MG63 (cell line): ENCODE measurements around the gene PIWIL1. TPM values are rescaled to one million over a fixed set of nuclear protein-coding genes. Genes with fewer than 3 reads are reported as not detected.

Experiments
- DNase-seq: peaks from one replicate; pipeline ENCODE4 v3.0.0-alpha.2; 2020
- H3K27me3 ChIP-seq: fragments of 250-450 bp; sonication (Bioruptor Pico); 2 replicates; pipeline ENCODE4 v1.5.1; 2020; ENCODE audit warnings: mild to moderate bottlenecking, moderate library complexity
- H3K36me3 ChIP-seq: fragments of 250-450 bp; sonication (Bioruptor Pico); 2 replicates; pipeline ENCODE4 v1.5.1; 2020; ENCODE audit warnings: mild to moderate bottlenecking, moderate library complexity
- H3K4me3 ChIP-seq: fragments of 250-450 bp; sonication (Bioruptor Pico); 2 replicates; pipeline ENCODE4 v1.5.1; 2020; ENCODE audit warnings: mild to moderate bottlenecking, moderate library complexity
- H3K9me3 ChIP-seq: fragments of 250-450 bp; sonication (Bioruptor Pico); 2 replicates; pipeline ENCODE4 v1.5.1; 2020; ENCODE audit warnings: mild to moderate bottlenecking, moderate library complexity
- total RNA-seq: library from RNA; depleted of rRNA; stranded (reverse); fragments of >200 nt; shearing (Covaris generic); gene quantifications from 2 replicates; pipeline ENCODE4 v1.2.3, GENCODE V29; 2014; ENCODE audit warnings: low replicate concordance; rRNA removed

Gene PIWIL1
- total RNA-seq: not detected in 2 replicates

- H3K4me3 ChIP-seq: no peak within 1 kb of the TSS
- DNase-seq: no peak
- H3K9me3 ChIP-seq: no peaks in the 10 kb centered on the region
- H3K27me3 ChIP-seq: peaks cover 3% of the 10 kb centered on the region; the same call in 1 of the 2 replicates
- no peaks in the 10 kb centered on the region for H3K36me3 ChIP-seq
These were observed at the start of gene PIWIL1 for GRCh38 chr12:130337488-130338303. TSS of gene PIWIL1 (plus strand) at chr12:130337887. CDS start at chr12:130342592, 4,705 bp downstream.

GRCh38 chr12:130288206-130288605 lies 49.5 kb upstream of the PIWIL1 start:
- DNase-seq: no peak
- Histone ChIP-seq H3K36me3 (no peaks in the 10 kb centered on the region), H3K9me3 (no peaks in the 10 kb centered on the region), H3K4me3 (no peak overlapping the region), H3K27me3 (no peaks in the 10 kb centered on the region)

- no peaks in the 10 kb centered on the region for H3K36me3 ChIP-seq
- no peak overlapping the region for H3K4me3 ChIP-seq
- no peak for DNase-seq
- H3K27me3 ChIP-seq: no peaks in the 10 kb centered on the region
- no peaks in the 10 kb centered on the region for H3K9me3 ChIP-seq
These were observed 49.0 kb upstream of the PIWIL1 start for GRCh38 chr12:130288691-130289090.

GRCh38 chr12:130290114-130290513 lies 47.6 kb upstream of the PIWIL1 start:
- no peak for DNase-seq
- H3K4me3 ChIP-seq: no peak overlapping the region

GRCh38 chr12:130298322-130299021 lies 39.2 kb upstream of the PIWIL1 start:
- no peaks in the 10 kb centered on the region for H3K27me3 ChIP-seq
- H3K9me3 ChIP-seq: no peaks in the 10 kb centered on the region
- no peaks in the 10 kb centered on the region for H3K36me3 ChIP-seq
- no peak for DNase-seq
- H3K4me3 ChIP-seq: no peak overlapping the region

More at GRCh38 chr12:130290114-130290513, 47.6 kb upstream of the PIWIL1 start:
- Histone ChIP-seq H3K9me3 (no peaks in the 10 kb centered on the region), H3K27me3 (no peaks in the 10 kb centered on the region), H3K36me3 (no peaks in the 10 kb centered on the region)

GRCh38 chr12:130299574-130299973 lies 38.1 kb upstream of the PIWIL1 start:
- H3K4me3 ChIP-seq: no peak overlapping the region
- H3K27me3 ChIP-seq: no peaks in the 10 kb centered on the region
- no peaks in the 10 kb centered on the region for H3K36me3 ChIP-seq
- DNase-seq: no peak
- H3K9me3 ChIP-seq: no peaks in the 10 kb centered on the region

GRCh38 chr12:130300090-130300489 lies 37.6 kb upstream of the PIWIL1 start:
- Histone ChIP-seq H3K36me3 (no peaks in the 10 kb centered on the region), H3K27me3 (no peaks in the 10 kb centered on the region), H3K4me3 (no peak overlapping the region), H3K9me3 (no peaks in the 10 kb centered on the region)
- no peak for DNase-seq

GRCh38 chr12:130300737-130301535 lies 36.8 kb upstream of the PIWIL1 start:
- DNase-seq: no peak
- Histone ChIP-seq H3K4me3 (no peak overlapping the region), H3K36me3 (no peaks in the 10 kb centered on the region), H3K9me3 (no peaks in the 10 kb centered on the region), H3K27me3 (no peaks in the 10 kb centered on the region)

GRCh38 chr12:130301559-130301958 lies 36.1 kb upstream of the PIWIL1 start:
- no peaks in the 10 kb centered on the region for H3K9me3 ChIP-seq

GRCh38 chr12:130303781-130304180 lies 33.9 kb upstream of the PIWIL1 start:
- no peaks in the 10 kb centered on the region for H3K36me3 ChIP-seq
- H3K4me3 ChIP-seq: no peak overlapping the region
- no peak for DNase-seq
- H3K9me3 ChIP-seq: no peaks in the 10 kb centered on the region
- H3K27me3 ChIP-seq: no peaks in the 10 kb centered on the region

More at GRCh38 chr12:130301559-130301958, 36.1 kb upstream of the PIWIL1 start:
- no peaks in the 10 kb centered on the region for H3K27me3 ChIP-seq
- no peak for DNase-seq
- no peak overlapping the region for H3K4me3 ChIP-seq
- H3K36me3 ChIP-seq: no peaks in the 10 kb centered on the region

GRCh38 chr12:130307859-130308258 lies 29.8 kb upstream of the PIWIL1 start:
- H3K27me3 ChIP-seq: no peaks in the 10 kb centered on the region
- no peak overlapping the region for H3K4me3 ChIP-seq
- no peaks in the 10 kb centered on the region for H3K9me3 ChIP-seq
- no peaks in the 10 kb centered on the region for H3K36me3 ChIP-seq
- DNase-seq: no peak

GRCh38 chr12:130308393-130308792 lies 29.3 kb upstream of the PIWIL1 start:
- DNase-seq: no peak
- no peaks in the 10 kb centered on the region for H3K27me3 ChIP-seq
- H3K4me3 ChIP-seq: no peak overlapping the region
- no peaks in the 10 kb centered on the region for H3K9me3 ChIP-seq
- no peaks in the 10 kb centered on the region for H3K36me3 ChIP-seq

GRCh38 chr12:130316251-130316650 lies 21.4 kb upstream of the PIWIL1 start:
- no peak for DNase-seq
- Histone ChIP-seq H3K9me3 (no peaks in the 10 kb centered on the region), H3K36me3 (no peaks in the 10 kb centered on the region), H3K4me3 (no peak overlapping the region), H3K27me3 (no peaks in the 10 kb centered on the region)

- no peaks in the 10 kb centered on the region for H3K9me3 ChIP-seq
- no peaks in the 10 kb centered on the region for H3K27me3 ChIP-seq
- H3K36me3 ChIP-seq: no peaks in the 10 kb centered on the region
- no peak for DNase-seq
- H3K4me3 ChIP-seq: no peak overlapping the region
These were observed 17.2 kb upstream of the PIWIL1 start for GRCh38 chr12:130320536-130320935.

- no peaks in the 10 kb centered on the region for H3K36me3 ChIP-seq
- DNase-seq: no peak
- no peaks in the 10 kb centered on the region for H3K27me3 ChIP-seq
- no peaks in the 10 kb centered on the region for H3K9me3 ChIP-seq
- no peak overlapping the region for H3K4me3 ChIP-seq
These were observed 15.4 kb upstream of the PIWIL1 start for GRCh38 chr12:130322263-130322662.

- no peaks in the 10 kb centered on the region for H3K9me3 ChIP-seq
- H3K27me3 ChIP-seq: no peaks in the 10 kb centered on the region; the same call in 1 of the 2 replicates
- DNase-seq: no peak
- H3K36me3 ChIP-seq: no peaks in the 10 kb centered on the region
- no peak overlapping the region for H3K4me3 ChIP-seq
These were observed 7.0 kb upstream of the PIWIL1 start for GRCh38 chr12:130330685-130331084.

- no peaks in the 10 kb centered on the region for H3K9me3 ChIP-seq
- H3K27me3 ChIP-seq: no peaks in the 10 kb centered on the region; the same call in 1 of the 2 replicates
- no peak overlapping the region for H3K4me3 ChIP-seq
- H3K36me3 ChIP-seq: no peaks in the 10 kb centered on the region
- no peak for DNase-seq
These were observed 6.5 kb upstream of the PIWIL1 start for GRCh38 chr12:130331146-130331545.
